Small intestine (tissue), 16 donors: Measurements from ENCODE around the gene SLC35B1. TPM values are rescaled to one million over a fixed set of nuclear protein-coding genes. Genes with fewer than 3 reads are reported as not detected.
A peak's percentile ranks its signal among the peaks of the same experiment; 100 is the strongest.

ENCODE experiments used
- DNase-seq, 2 donors: peaks; one replicate each; pipeline versions ENCODE4 v3.0.0 to v3.0.0-alpha.2; 2013
- FAIRE-seq: peaks from 2 replicates; lab custom pipeline; 2012; peaks lifted over from hg19 to GRCh38; lab: Jason Lieb, UNC
- H3K27ac ChIP-seq, 3 donors: one replicate each; pipeline ENCODE4 v1.5.1; 2013; ENCODE audit warnings: low read length in 2 of 3, mild to moderate bottlenecking in 2 of 3, control low read depth in 1 of 3, inconsistent platforms in 1 of 3, low read depth in 1 of 3, moderate library complexity in 1 of 3
- H3K27me3 ChIP-seq, 3 donors: one replicate each; pipeline ENCODE4 v1.6.1; 2013; ENCODE audit warnings: low read length in 3 of 3, inconsistent platforms in 1 of 3; ENCODE audit not compliant: control insufficient read depth in 3 of 3, insufficient read depth in 3 of 3
- H3K36me3 ChIP-seq, 3 donors: one replicate each; pipeline ENCODE4 v1.6.1; 2013; ENCODE audit warnings: low read length in 3 of 3, inconsistent platforms in 1 of 3, low read depth in 1 of 3, mild to moderate bottlenecking in 1 of 3, moderate library complexity in 1 of 3; ENCODE audit not compliant: control insufficient read depth in 3 of 3, insufficient read depth in 2 of 3
- H3K4me1 ChIP-seq, 3 donors: one replicate each; pipeline ENCODE4 v1.6.1; 2013; ENCODE audit warnings: low read length in 2 of 3, inconsistent platforms in 1 of 3, low read depth in 1 of 3, mild to moderate bottlenecking in 1 of 3, moderate library complexity in 1 of 3; ENCODE audit not compliant: control insufficient read depth in 3 of 3, insufficient read depth in 2 of 3
- H3K4me3 ChIP-seq, 3 donors: one replicate each; pipeline ENCODE4 v1.5.1; 2013; ENCODE audit warnings: low read length in 3 of 3, control low read depth in 1 of 3, inconsistent platforms in 1 of 3, low read depth in 1 of 3, mild to moderate bottlenecking in 1 of 3, moderate library complexity in 1 of 3
- H3K9me3 ChIP-seq, 2 donors: one replicate each; pipeline ENCODE4 v1.6.1; 2013; ENCODE audit warnings: low read depth in 1 of 2, low read length in 1 of 2; ENCODE audit not compliant: control insufficient read depth in 2 of 2, insufficient read depth in 1 of 2
- WGBS, 3 donors: extraction: QIAGEN DNeasy Blood & Tissue Kit; methylation state at CpG; one replicate each; pipeline ENCODE4 v1.1.7; 2013; 5-methylcytosine and 5-hydroxymethylcytosine counted together
- long read RNA-seq, 10 donors: transcript quantifications; one replicate each; lab custom pipeline, GENCODE V29; 2026
- polyA plus RNA-seq, 4 donors: library from polyadenylated mRNA; stranded (reverse) in 3 of 4; unstranded in 1 of 4; fragments of 200-250 nt in 3 of 4; fragments of 120-200 nt in 1 of 4; gene quantifications; one replicate each; pipeline versions ENCODE4 v1.2.1 to v1.2.3, GENCODE V29; 2013
- donor health status: healthy with polysubstance abuse.
- donor health status: control.
- donor health status: control.
- donor health status: Bipolar disorder and iron deficiency.
- donor health status: healthy.

SLC35B1 gene, protein sequence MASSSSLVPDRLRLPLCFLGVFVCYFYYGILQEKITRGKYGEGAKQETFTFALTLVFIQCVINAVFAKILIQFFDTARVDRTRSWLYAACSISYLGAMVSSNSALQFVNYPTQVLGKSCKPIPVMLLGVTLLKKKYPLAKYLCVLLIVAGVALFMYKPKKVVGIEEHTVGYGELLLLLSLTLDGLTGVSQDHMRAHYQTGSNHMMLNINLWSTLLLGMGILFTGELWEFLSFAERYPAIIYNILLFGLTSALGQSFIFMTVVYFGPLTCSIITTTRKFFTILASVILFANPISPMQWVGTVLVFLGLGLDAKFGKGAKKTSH
- 100 to 1,000 TPM in 1 of 4 donors, 10 to 100 TPM in 3; 54.4 to 108 (median 84.0) TPM for polyA plus RNA-seq
- long read RNA-seq, donor 1, result 0 reads
- long read RNA-seq, donor 2, transcript SLC35B1-220 (9 exons, 1,611 nt), result major isoform, 5 of 11 reads
- long read RNA-seq, donor 2, partial matches to known transcripts, result 0 of 11 reads
- long read RNA-seq, donor 2, other reads (novel, unspliced or antisense), result 0 of 11 reads
- long read RNA-seq, donor 3, transcript SLC35B1-220 (9 exons, 1,611 nt), result major isoform, 6 of 21 reads
- long read RNA-seq, donor 3, partial matches to known transcripts, result 11 of 21 reads
- long read RNA-seq, donor 3, other reads (novel, unspliced or antisense), result 0 of 21 reads
- long read RNA-seq, donor 4, result 0 reads
- long read RNA-seq, donor 5, partial matches to known transcripts, result 5 of 18 reads
- long read RNA-seq, donor 5, other reads (novel, unspliced or antisense), result 0 of 18 reads
- long read RNA-seq, donor 6, transcript SLC35B1-220 (9 exons, 1,611 nt), result major isoform, 16 of 33 reads
- long read RNA-seq, donor 6, partial matches to known transcripts, result 14 of 33 reads
- long read RNA-seq, donor 6, other reads (novel, unspliced or antisense), result 0 of 33 reads
- long read RNA-seq, donor 7, transcript SLC35B1-220 (9 exons, 1,611 nt), result major isoform, 27 of 63 reads
- long read RNA-seq, donor 7, partial matches to known transcripts, result 28 of 63 reads
- long read RNA-seq, donor 7, other reads (novel, unspliced or antisense), result 0 of 63 reads
- long read RNA-seq, donor 8, partial matches to known transcripts, result 0 of 1 reads
- long read RNA-seq, donor 8, other reads (novel, unspliced or antisense), result 0 of 1 reads
- long read RNA-seq, donor 9, partial matches to known transcripts, result 0 of 6 reads
- long read RNA-seq, donor 9, other reads (novel, unspliced or antisense), result 0 of 6 reads
- long read RNA-seq, donor 10, transcript SLC35B1-220 (9 exons, 1,611 nt), result major isoform, 15 of 38 reads
- long read RNA-seq, donor 10, transcript SLC35B1-209 (9 exons, 1,320 nt), result minor isoform, 6 of 38 reads
- long read RNA-seq, donor 10, partial matches to known transcripts, result 13 of 38 reads
- long read RNA-seq, donor 10, other reads (novel, unspliced or antisense), result 0 of 38 reads

DNA sequence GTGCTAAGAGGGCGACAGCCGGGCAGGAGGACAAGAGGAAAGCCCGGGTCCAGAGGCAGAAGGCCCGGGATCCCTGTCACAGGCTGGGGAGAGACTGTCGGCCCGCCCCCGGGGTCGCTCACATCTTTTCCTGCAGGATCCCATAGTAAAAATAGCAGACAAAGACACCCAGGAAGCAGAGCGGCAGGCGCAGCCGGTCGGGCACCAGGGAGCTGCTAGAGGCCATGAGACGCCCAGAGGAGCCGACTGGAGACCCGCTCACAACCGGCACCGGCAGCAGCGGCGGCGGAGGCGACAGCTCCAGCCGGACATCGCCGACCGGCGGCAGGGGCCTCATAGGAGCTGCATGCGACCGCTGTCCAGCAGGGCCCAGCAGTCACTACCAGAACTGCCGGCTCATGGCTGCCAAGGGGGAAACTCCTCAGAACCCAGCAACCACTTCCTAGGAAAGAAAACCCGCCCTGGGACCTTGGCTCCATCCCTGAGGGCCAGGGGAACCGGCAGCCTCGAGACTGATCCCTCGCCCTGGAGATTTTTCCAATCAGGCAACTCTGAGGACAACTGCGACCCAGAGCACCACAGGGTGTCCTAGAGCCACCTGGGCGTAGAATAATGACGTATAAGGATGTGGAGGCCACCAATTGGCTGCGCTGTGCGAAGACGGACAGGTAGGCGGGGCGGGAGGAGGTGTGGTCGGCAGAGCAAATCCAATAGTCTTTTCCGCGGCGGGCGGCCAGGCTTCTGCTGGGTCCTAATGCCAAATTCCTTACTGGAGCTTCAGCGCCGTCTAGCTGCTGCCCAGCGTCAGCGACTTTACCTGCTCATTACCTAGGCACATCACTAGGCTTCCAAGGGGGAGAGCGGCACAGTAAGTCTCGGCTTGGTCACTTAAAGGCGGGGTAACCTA is at the start of gene SLC35B1:
Gene SLC35B1 (minus strand): TSS at position 357 of the 907 bp plus-strand sequence. CDS start 131 bp downstream, at position 226.
- H3K4me3 ChIP-seq, result peak within 1 kb of the TSS; percentile 92 to 97 (median 97)
- H3K27me3 ChIP-seq, result no peaks in the 10 kb centered on the region
- H3K36me3 ChIP-seq, result peaks cover 9 to 38% (median 11%) of the 10 kb centered on the region in 3 donors
- FAIRE-seq (no peak), DNase-seq (peak; percentile 99)
- WGBS, 3 donors, result 0 to 1% (median 1%) methylated on average over 49 to 53 of the region's 53 CpGs
- no peaks in the 10 kb centered on the region for H3K9me3 ChIP-seq
- H3K4me1 ChIP-seq, result peaks cover 0 to 27% (median 4%) of the 10 kb centered on the region in 3 donors
- peak within 1 kb of the TSS; percentile 75 to 96 (median 91) for H3K27ac ChIP-seq

DNA sequence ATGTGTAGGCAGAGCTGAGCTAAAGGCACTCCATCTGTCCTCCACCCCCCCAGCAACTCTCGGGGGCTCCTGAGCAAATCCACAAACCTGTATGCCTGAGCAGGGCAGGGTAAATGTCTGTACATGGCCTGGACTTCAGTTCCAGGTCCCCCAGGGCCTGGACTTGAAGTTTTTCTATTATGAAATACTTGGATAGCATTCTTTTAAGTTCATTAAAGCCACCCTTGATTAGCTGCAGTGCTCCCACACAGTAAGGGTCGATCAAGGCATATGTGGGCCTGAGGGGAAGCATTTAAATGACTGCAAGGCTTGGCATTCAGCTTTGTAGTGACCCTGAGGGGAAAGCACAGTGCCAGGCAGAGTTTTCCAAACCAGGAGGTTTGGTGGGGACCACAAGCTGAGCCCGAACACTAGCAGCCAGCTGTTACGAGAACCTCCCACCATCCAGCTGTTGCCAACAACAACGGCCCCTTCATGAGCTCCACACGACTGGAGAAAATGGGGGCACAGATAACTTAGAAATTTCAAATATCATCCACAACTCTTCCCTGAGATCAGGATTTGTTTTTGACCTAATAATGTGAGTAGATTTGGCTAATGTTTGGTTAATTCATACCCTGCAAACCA is 49.5 kb upstream of the SLC35B1 start:
- Histone ChIP-seq H3K27me3 (no peaks in the 10 kb centered on the region), H3K9me3 (no peaks in the 10 kb centered on the region), H3K27ac (no peak overlapping the region), H3K4me3 (no peak overlapping the region), H3K4me1 (peaks cover 0 to 9% (median 0%) of the 10 kb centered on the region in 3 donors), H3K36me3 (peaks cover 0 to 8% (median 0%) of the 10 kb centered on the region in 3 donors)
- 76 to 96% (median 93%) methylated on average over 6 of the region's 6 CpGs for WGBS, 3 donors
- FAIRE-seq (no peak), DNase-seq (no peak)

- FAIRE-seq, result no peak
- H3K36me3 ChIP-seq, result peaks cover 0 to 8% (median 0%) of the 10 kb centered on the region in 3 donors
- no peaks in the 10 kb centered on the region for H3K27me3 ChIP-seq
- no peak overlapping the region for H3K4me3 ChIP-seq
- no peak for DNase-seq
- H3K4me1 ChIP-seq, result peaks cover 0 to 5% (median 0%) of the 10 kb centered on the region in 3 donors
- H3K9me3 ChIP-seq, result no peaks in the 10 kb centered on the region
- WGBS, 3 donors, result 86 to 93% (median 91%) methylated on average over 9 of the region's 9 CpGs
- H3K27ac ChIP-seq, result no peak overlapping the region
These were observed 48.8 kb upstream of the SLC35B1 start for GRCh38 chr17:49756323-49757150.

DNA sequence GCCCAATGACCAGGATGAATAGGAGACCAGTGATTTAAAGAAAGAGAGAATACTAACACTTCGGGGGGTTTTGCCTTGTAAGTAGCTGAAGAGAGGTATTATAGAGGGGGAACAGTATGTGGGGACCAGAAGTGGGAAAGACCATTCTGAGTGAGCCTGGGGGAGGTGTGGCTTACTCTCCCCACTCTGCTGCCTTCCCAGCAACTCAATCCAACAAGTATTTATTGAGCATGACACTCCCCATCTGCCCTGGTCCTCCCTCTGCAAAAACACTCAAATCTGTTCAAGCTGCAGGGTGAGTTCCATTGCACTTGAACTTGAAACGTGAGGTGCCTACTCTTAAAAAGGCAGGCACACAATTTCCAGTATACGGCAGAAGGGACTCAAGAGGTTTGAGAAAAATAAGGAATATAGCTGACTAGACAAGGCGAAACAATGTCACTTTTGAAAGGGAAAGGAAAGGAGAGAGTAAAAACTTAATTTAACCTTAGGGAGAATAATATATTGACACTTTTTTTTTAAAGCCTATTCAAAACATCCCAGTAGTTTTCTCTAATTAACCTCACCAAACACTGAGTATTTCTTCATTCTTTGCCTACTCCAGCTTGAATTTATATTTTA is 48.0 kb upstream of the SLC35B1 start:
- H3K4me1 ChIP-seq, result no peaks in the 10 kb centered on the region
- WGBS, 3 donors, result 83 to 90% (median 87%) methylated on average over 4 of the region's 4 CpGs
- peaks cover 0 to 8% (median 0%) of the 10 kb centered on the region in 3 donors for H3K36me3 ChIP-seq
- no peaks in the 10 kb centered on the region for H3K9me3 ChIP-seq
- FAIRE-seq, result no peak
- no peak overlapping the region for H3K27ac ChIP-seq
- H3K27me3 ChIP-seq, result no peaks in the 10 kb centered on the region
- no peak overlapping the region for H3K4me3 ChIP-seq
- no peak for DNase-seq

- WGBS, 3 donors, result 64 to 73% (median 68%) methylated on average over 8 of the region's 8 CpGs
- DNase-seq, result no peak
- no peaks in the 10 kb centered on the region for H3K9me3 ChIP-seq
- no peaks in the 10 kb centered on the region for H3K27me3 ChIP-seq
- FAIRE-seq, result no peak
- peaks cover 0 to 8% (median 0%) of the 10 kb centered on the region in 3 donors for H3K36me3 ChIP-seq
- H3K4me1 ChIP-seq, result no peaks in the 10 kb centered on the region
- no peak overlapping the region for H3K4me3 ChIP-seq
- H3K27ac ChIP-seq, result no peak overlapping the region
These were observed 46.2 kb upstream of the SLC35B1 start for GRCh38 chr17:49753959-49754391.

- Histone ChIP-seq H3K4me3 (no peak overlapping the region), H3K27ac (no peak overlapping the region), H3K4me1 (peaks cover 0 to 3% (median 0%) of the 10 kb centered on the region in 3 donors), H3K27me3 (no peaks in the 10 kb centered on the region), H3K36me3 (peaks cover 0 to 7% (median 0%) of the 10 kb centered on the region in 3 donors), H3K9me3 (no peaks in the 10 kb centered on the region)
- FAIRE-seq (no peak), DNase-seq (no peak)
- WGBS, 3 donors, result 87 to 93% (median 91%) methylated on average over 3 of the region's 3 CpGs
These were observed 44.7 kb upstream of the SLC35B1 start for GRCh38 chr17:49752508-49752907.
